ENCODE results near the gene CCNY. TPM values are rescaled to one million over a fixed set of nuclear protein-coding genes. Genes with fewer than 3 reads are reported as not detected.

The CCNY gene
- total RNA-seq, 1 experiment from 2014 or later: 51.9 TPM

- Histone ChIP-seq H3K27ac (ENCODE audit: low read length) (no peak overlapping the region), H3K4me3 (ENCODE audit: low read depth in 2 of 2, low read length in 2 of 2) (no peak overlapping the region), H3K27me3 (ENCODE audit: control insufficient read depth, insufficient read depth, low read length) (no peaks in the 10 kb centered on the region), H3K4me1 (ENCODE audit: control insufficient read depth, insufficient read depth, low read length) (peaks cover 10% of the 10 kb centered on the region; the same call in 1 of the 2 replicates), H3K36me3 (ENCODE audit: control insufficient read depth, insufficient read depth, low read length) (no peaks in the 10 kb centered on the region), H3K9me3 (ENCODE audit: control insufficient read depth, insufficient read depth, low read depth, low read length) (no peaks in the 10 kb centered on the region)
- in situ Hi-C loops (cut with HindIII; ENCODE audit: low pct_unique_long_range_greater_than_20kb, low sequenced_read_pairs) (no loop called here), intact Hi-C loops (cut with micrococcal nuclease; ENCODE audit: unreplicated experiment) (no loop called here)
- TF ChIP-seq CTCF (IDR thresholded peaks at IDR 0.05): no peak
- no peak for TF ChIP-seq POLR2AphosphoS5 (IDR thresholded peaks at IDR 0.05; ENCODE audit: low read depth, low read length)
- ChIA-PET POLR2A (no interaction called here), CTCF (no interaction called here)
- ATAC-seq: no peak
- BruUV-seq (replicated peaks): no TSS peak
- DNase-seq (ENCODE audit: low read depth, low spot score): no peak
These were observed 36.0 kb downstream of the CCNY start for GRCh38 chr10:35372329-35372728.

GRCh38 chr10:35375091-35375765 is 38.9 kb downstream of the CCNY start:
- Histone ChIP-seq H3K4me1 (ENCODE audit: control insufficient read depth, insufficient read depth, low read length) (no peaks in the 10 kb centered on the region), H3K27me3 (ENCODE audit: control insufficient read depth, insufficient read depth, low read length) (no peaks in the 10 kb centered on the region), H3K36me3 (ENCODE audit: control insufficient read depth, insufficient read depth, low read length) (no peaks in the 10 kb centered on the region), H3K9me3 (ENCODE audit: control insufficient read depth, insufficient read depth, low read depth, low read length) (no peaks in the 10 kb centered on the region), H3K4me3 (ENCODE audit: low read depth in 2 of 2, low read length in 2 of 2) (no peak overlapping the region), H3K27ac (ENCODE audit: low read length) (no peak overlapping the region)
- in situ Hi-C loops (cut with HindIII; ENCODE audit: low pct_unique_long_range_greater_than_20kb, low sequenced_read_pairs): no loop called here
- intact Hi-C loops (cut with micrococcal nuclease; ENCODE audit: unreplicated experiment): no loop called here
- no peak for TF ChIP-seq CTCF (IDR thresholded peaks at IDR 0.05)
- no peak for TF ChIP-seq REST (IDR thresholded peaks at IDR 0.05; ENCODE audit: insufficient read depth in 1 of 2, low read depth in 2 of 2, low read length in 1 of 2)
- TF ChIP-seq SIN3A (IDR thresholded peaks at IDR 0.05; ENCODE audit: borderline replicate concordance, insufficient read depth, low read depth, low read length): no peak
- no peak for TF ChIP-seq POLR2AphosphoS5 (IDR thresholded peaks at IDR 0.05; ENCODE audit: low read depth, low read length)
- TF ChIP-seq TCF7L2 (IDR thresholded peaks at IDR 0.05; ENCODE audit: low read depth, low read length): no peak
- POLR2A ChIA-PET: no interaction called here
- CTCF ChIA-PET: interaction anchor here (0.5 kb wide), 1 partner anchor 55 kb away, joined by 8 read pairs; no protein-coding TSS in a partner anchor
- no TSS peak for BruUV-seq (replicated peaks)
- DNase-seq (ENCODE audit: low read depth, low spot score) (no peak), ATAC-seq (no peak)

Measured in Panc1 (cell line).